22Rv1 (cell line): ENCODE measurements around the gene TNRC6A.

ENCODE experiments used
- CTCF ChIP-seq: fragments of 450-650 bp; IDR thresholded peaks from 2 replicates; pipeline ENCODE4 v1.5.1; 2017; ENCODE audit warnings: mild to moderate bottlenecking
- ZFX ChIP-seq: fragments of 450-650 bp; IDR thresholded peaks from 2 replicates; pipeline ENCODE4 v1.6.1; 2017; ENCODE audit warnings: antibody characterized with exemption, borderline replicate concordance

- TF ChIP-seq ZFX (no peak), CTCF (no peak)
Measured at GRCh38 chr16:24749310-24749709, 19.9 kb downstream of the TNRC6A start.
